Large intestine (tissue), 3 donors: ENCODE measurements around the gene INO80D. TPM values are rescaled to one million over a fixed set of nuclear protein-coding genes. Genes with fewer than 3 reads are reported as not detected.
"Not testable (repeated sequence)": the region's sequence is repeated elsewhere in the genome, so short reads cannot be mapped to it uniquely, and the experiment has no call there.

ENCODE experiments used
- DNase-seq, 2 donors: peaks; one replicate each; pipeline versions ENCODE4 v3.0.0 to v3.0.0-alpha.2; 2013
- H3K27ac ChIP-seq: one replicate; pipeline ENCODE4 v1.5.1; 2013; ENCODE audit warnings: low read length
- H3K27me3 ChIP-seq: 2 replicates; pipeline ENCODE4 v1.6.1; 2013; ENCODE audit warnings: low read length; ENCODE audit not compliant: control insufficient read depth, insufficient read depth
- H3K36me3 ChIP-seq: 2 replicates; pipeline ENCODE4 v1.6.1; 2013; ENCODE audit warnings: low read length; ENCODE audit not compliant: control insufficient read depth, insufficient read depth
- H3K4me1 ChIP-seq: one replicate; pipeline ENCODE4 v1.6.1; 2013; ENCODE audit warnings: low read length; ENCODE audit not compliant: control insufficient read depth, insufficient read depth
- H3K4me3 ChIP-seq: one replicate; pipeline ENCODE4 v1.5.1; 2013; ENCODE audit warnings: low read length
- H3K9me3 ChIP-seq: one replicate; pipeline ENCODE4 v1.6.1; 2013; ENCODE audit warnings: mild to moderate bottlenecking, low read depth, low read length, moderate library complexity; ENCODE audit not compliant: control insufficient read depth
- WGBS: methylation state at CpG from one replicate; pipeline ENCODE4 v1.1.5; 2013; ENCODE audit warnings: low lambda C conversion rate; ENCODE audit not compliant: insufficient coverage; 5-methylcytosine and 5-hydroxymethylcytosine counted together
- polyA plus RNA-seq: library from polyadenylated mRNA; unstranded; fragments of 120-200 nt; gene quantifications from one replicate; pipeline ENCODE4 v1.2.1, GENCODE V29; 2013

INO80D gene
- polyA plus RNA-seq, 1 donor = 12.6 TPM

- peak in 1 of 2 donors; percentile 37 for DNase-seq
- peaks cover 29% of the 10 kb centered on the region for H3K4me1 ChIP-seq
- no peaks in the 10 kb centered on the region for H3K36me3 ChIP-seq
- no CpG with 5 or more reads among the region's 5 CpGs for WGBS
- peaks cover 3% of the 10 kb centered on the region for H3K9me3 ChIP-seq
- H3K4me3 ChIP-seq = no peak overlapping the region
- peak overlapping the region; percentile 50 for H3K27ac ChIP-seq
- H3K27me3 ChIP-seq = no peaks in the 10 kb centered on the region
These were observed 103.1 kb downstream of the INO80D start for GRCh38 chr2:205982776-205983327.

GRCh38 chr2:205978728-205979127, 107.2 kb downstream of the INO80D start:
- 100% methylated on average over 1 of the region's 2 CpGs for WGBS
- Histone ChIP-seq H3K4me1 (peaks cover 36% of the 10 kb centered on the region), H3K9me3 (peaks cover 11% of the 10 kb centered on the region)
- H3K27me3 ChIP-seq, H3K4me3 ChIP-seq, DNase-seq, H3K36me3 ChIP-seq, H3K27ac ChIP-seq: not testable (repeated sequence)

DNA sequence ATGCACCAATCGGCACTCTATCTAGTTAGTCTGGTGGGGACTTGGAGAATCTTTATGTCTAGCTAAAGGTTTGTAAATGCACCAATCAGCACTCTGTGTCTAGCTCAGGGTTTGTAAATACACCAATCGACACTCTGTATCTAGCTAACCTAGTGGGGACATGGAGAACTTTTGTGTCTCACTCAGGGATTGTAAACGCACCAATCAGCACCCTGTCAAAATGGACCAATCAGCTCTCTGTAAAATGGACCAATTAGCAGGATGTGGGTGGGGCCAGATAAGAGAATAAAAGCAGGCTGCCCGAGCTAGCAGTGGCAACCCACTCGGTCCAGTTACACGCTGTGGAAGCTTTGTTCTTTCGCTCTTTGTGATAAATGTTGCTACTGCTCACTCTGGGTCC, 108.3 kb downstream of the INO80D start:
- not testable (repeated sequence) for DNase-seq, H3K4me3 ChIP-seq, H3K36me3 ChIP-seq, H3K27ac ChIP-seq, H3K27me3 ChIP-seq
- Histone ChIP-seq H3K9me3 (peaks cover 11% of the 10 kb centered on the region), H3K4me1 (peaks cover 33% of the 10 kb centered on the region)
- WGBS = no CpG with 5 or more reads among the region's 7 CpGs

GRCh38 chr2:205976934-205977659, 108.9 kb downstream of the INO80D start:
- not testable (repeated sequence) for DNase-seq, H3K27me3 ChIP-seq, H3K4me3 ChIP-seq, H3K36me3 ChIP-seq
- H3K9me3 ChIP-seq = peaks cover 11% of the 10 kb centered on the region
- H3K4me1 ChIP-seq = peaks cover 35% of the 10 kb centered on the region
- WGBS = 100% methylated on average over 1 of the region's 39 CpGs
- H3K27ac ChIP-seq = peak overlapping the region; percentile 91

GRCh38 chr2:205976120-205976814, 109.7 kb downstream of the INO80D start:
- peak overlapping the region; percentile 91 for H3K27ac ChIP-seq
- peaks cover 11% of the 10 kb centered on the region for H3K9me3 ChIP-seq
- H3K36me3 ChIP-seq = no peaks in the 10 kb centered on the region
- H3K4me3 ChIP-seq = no peak overlapping the region
- H3K4me1 ChIP-seq = peaks cover 37% of the 10 kb centered on the region
- H3K27me3 ChIP-seq = no peaks in the 10 kb centered on the region
- no CpG with 5 or more reads among the region's 19 CpGs for WGBS
- peak in 1 of 2 donors; percentile 9 for DNase-seq

DNA sequence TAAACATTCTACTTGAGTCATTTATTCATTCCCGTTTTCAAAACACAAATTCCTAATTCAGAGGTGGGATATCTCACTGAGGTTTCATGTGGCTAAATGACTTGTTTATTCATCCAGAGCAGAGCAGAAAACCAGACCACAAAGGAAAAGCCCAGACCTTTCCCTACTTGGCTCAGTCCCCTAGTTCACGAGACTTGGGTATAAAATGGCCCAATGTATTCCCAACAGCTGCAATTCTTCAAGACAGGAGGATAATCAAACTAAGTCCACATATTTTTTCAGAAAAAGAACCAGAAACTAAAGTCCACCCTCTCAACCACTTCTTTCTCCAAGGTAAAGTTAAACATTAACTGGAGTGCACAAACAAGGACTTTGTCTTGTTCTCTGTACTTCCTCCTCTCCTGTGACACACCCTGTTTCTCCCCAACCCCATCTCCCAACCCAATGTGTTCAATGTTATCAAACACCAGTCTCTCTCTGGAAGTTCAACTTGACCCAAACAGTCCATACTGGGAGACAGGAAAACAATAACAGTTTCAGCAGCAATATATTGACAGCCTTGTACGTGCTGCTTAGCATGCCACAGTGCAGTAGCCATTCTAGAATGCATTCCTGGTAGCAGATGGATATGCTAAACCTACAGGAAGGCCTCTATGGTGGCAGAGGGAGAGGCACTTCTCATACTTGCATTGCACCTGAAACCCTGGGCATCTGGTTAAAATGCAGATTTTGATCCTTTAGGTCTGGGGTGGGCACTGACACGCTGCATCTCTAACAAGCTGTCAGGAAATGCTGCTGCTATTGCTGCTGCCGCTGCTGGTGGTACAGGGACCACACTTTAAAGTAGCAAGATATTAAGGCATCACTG, 110.7 kb downstream of the INO80D start:
- no CpG with 5 or more reads among the region's 5 CpGs for WGBS
- Histone ChIP-seq H3K4me1 (peaks cover 37% of the 10 kb centered on the region), H3K4me3 (no peak overlapping the region), H3K9me3 (peaks cover 11% of the 10 kb centered on the region), H3K27me3 (no peaks in the 10 kb centered on the region), H3K27ac (peak overlapping the region; percentile 91), H3K36me3 (no peaks in the 10 kb centered on the region)
- DNase-seq = peak; percentile 92 to 98

DNA sequence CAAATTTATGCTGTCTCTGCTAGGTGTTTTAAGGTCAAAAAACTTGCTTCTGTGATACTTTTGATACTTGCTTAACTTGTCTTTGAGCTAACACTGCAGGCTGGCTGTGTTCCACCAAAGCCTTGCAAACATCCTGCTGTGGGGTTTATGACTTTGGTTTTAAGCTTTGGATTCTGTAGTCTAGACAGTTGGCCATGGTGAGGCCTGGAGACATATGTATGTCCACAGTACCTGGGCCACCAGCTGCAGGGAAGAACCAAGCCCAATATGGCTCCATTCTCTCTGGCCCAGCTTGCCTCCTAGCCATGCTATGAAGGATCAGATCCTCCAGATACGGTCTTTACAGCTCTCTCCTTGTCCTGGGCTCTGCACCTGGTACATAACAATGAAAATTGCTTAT, 113.9 kb downstream of the INO80D start:
- Histone ChIP-seq H3K9me3 (peaks cover 4% of the 10 kb centered on the region), H3K27me3 (no peaks in the 10 kb centered on the region), H3K4me1 (peaks cover 37% of the 10 kb centered on the region), H3K27ac (peak overlapping the region; percentile 14), H3K4me3 (no peak overlapping the region), H3K36me3 (no peaks in the 10 kb centered on the region)
- DNase-seq = peak in 1 of 2 donors; percentile 67
- WGBS = no CpG with 5 or more reads among the region's 1 CpG

- Histone ChIP-seq H3K4me1 (peaks cover 21% of the 10 kb centered on the region), H3K27me3 (no peaks in the 10 kb centered on the region), H3K4me3 (no peak overlapping the region), H3K27ac (no peak overlapping the region), H3K9me3 (no peaks in the 10 kb centered on the region), H3K36me3 (no peaks in the 10 kb centered on the region)
- DNase-seq = no peak
- WGBS = 100% methylated on average over 1 of the region's 5 CpGs
These were observed 115.6 kb downstream of the INO80D start for GRCh38 chr2:205970348-205970747.

DNA sequence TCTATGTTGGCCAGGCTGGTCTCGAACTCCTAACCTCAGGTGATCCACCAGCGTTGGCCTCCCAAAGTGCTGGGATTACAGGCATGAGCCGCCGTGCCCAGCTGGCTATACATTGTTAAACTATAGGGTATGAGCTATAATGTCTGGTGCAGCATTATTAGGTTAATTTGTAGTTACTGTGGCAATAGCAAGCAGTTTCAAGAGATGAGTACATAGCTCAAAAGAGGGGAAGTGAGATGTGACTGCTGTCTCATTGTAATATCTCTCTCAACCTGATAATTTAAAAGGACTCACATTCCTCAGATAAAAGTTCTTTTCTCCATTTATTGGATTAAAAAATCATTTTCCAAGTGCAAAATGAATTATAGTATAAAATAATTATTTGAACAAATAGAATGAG, 116.4 kb downstream of the INO80D start:
- Histone ChIP-seq H3K4me1 (peaks cover 19% of the 10 kb centered on the region), H3K36me3 (no peaks in the 10 kb centered on the region), H3K27ac (no peak overlapping the region), H3K4me3 (no peak overlapping the region), H3K9me3 (no peaks in the 10 kb centered on the region), H3K27me3 (no peaks in the 10 kb centered on the region)
- DNase-seq = no peak
- WGBS = no CpG with 5 or more reads among the region's 4 CpGs
